Activated CD4-positive, alpha-beta T cell treated with anti-CD3 and anti-CD28 coated beads, Interleukin-2, amount 10 ng/mL, durations not matched to agents 7 days and 5 days (primary cell): ENCODE results near the gene LYSMD2. TPM values are rescaled to one million over a fixed set of nuclear protein-coding genes. Genes with fewer than 3 reads are reported as not detected.

Experiments
- CTCF ChIA-PET: fragments of 350-600 bp; sonication (Branson Sonifier 250); formaldehyde crosslinking; loops from one replicate; lab custom pipeline; 2021; ENCODE audit warnings: antibody characterized with exemption; lab: Charles Lee
- POLR2A ChIA-PET: fragments of 350-600 bp; sonication (Branson Sonifier 250); formaldehyde crosslinking; loops from one replicate; lab custom pipeline; 2021; ENCODE audit warnings: antibody characterized with exemption; lab: Charles Lee
- DNase-seq: peaks from one replicate; pipeline ENCODE4 v3.0.0-alpha.2; 2020
- H3K27ac Mint-ChIP-seq: one replicate; pipeline ENCODE4 v1.8.0; 2021; ENCODE audit warnings: mild to moderate bottlenecking, moderate library complexity, mixed read lengths
- H3K27me3 Mint-ChIP-seq: one replicate; pipeline ENCODE4 v1.8.0; 2021; ENCODE audit warnings: mixed read lengths
- H3K36me3 Mint-ChIP-seq: one replicate; pipeline ENCODE4 v1.8.0; 2021; ENCODE audit warnings: low read depth, mixed read lengths
- H3K4me1 Mint-ChIP-seq: one replicate; pipeline ENCODE4 v1.8.0; 2021; ENCODE audit warnings: mixed read lengths
- H3K4me3 Mint-ChIP-seq: one replicate; pipeline ENCODE4 v1.8.0; 2021; ENCODE audit warnings: mild to moderate bottlenecking, moderate library complexity, mixed read lengths
- H3K9me3 Mint-ChIP-seq: one replicate; pipeline ENCODE4 v1.8.0; 2021; ENCODE audit warnings: mixed read lengths
- total RNA-seq, 2 experiments: library from RNA; stranded (reverse); gene quantifications; one replicate each; pipeline ENCODE4 v1.2.3, GENCODE V29; 2021

Gene LYSMD2
- total RNA-seq, 2 experiments from 2014 or later, result 18.2 to 23.6 TPM

- no peak overlapping the region for H3K27ac Mint-ChIP-seq
- DNase-seq, result no peak
- peaks cover 12% of the 10 kb centered on the region for H3K27me3 Mint-ChIP-seq
- no peaks in the 10 kb centered on the region for H3K36me3 Mint-ChIP-seq
- no peaks in the 10 kb centered on the region for H3K9me3 Mint-ChIP-seq
- ChIA-PET CTCF (interaction anchor here (0.6 kb wide), 1 partner anchor 35 kb away, joined by 3 read pairs; no protein-coding TSS in a partner anchor), POLR2A (no interaction called here)
- no peaks in the 10 kb centered on the region for H3K4me1 Mint-ChIP-seq
- no peak overlapping the region for H3K4me3 Mint-ChIP-seq
Measured at GRCh38 chr15:51675234-51675633, 62.2 kb downstream of the LYSMD2 start.

Other genes with a start within 250 kb of the LYSMD2 start
- 1 to 10 TPM; 9.0 to 9.3 TPM for gene DMXL2, start 114.9 kb downstream of the LYSMD2 start, total RNA-seq
- not detected for gene SCG3, start 56.2 kb downstream of the LYSMD2 start, total RNA-seq
- 10 to 100 TPM; 10.9 to 12.8 TPM for gene TMOD2, start 13.9 kb upstream of the LYSMD2 start, total RNA-seq
- 10 to 100 TPM; 66.0 to 66.1 TPM for gene TMOD3, start 92.0 kb upstream of the LYSMD2 start, total RNA-seq
- gene LEO1, start 234.1 kb upstream of the LYSMD2 start, total RNA-seq, result 10 to 100 TPM; 32.0 to 34.4 TPM